ENCODE measurements around the gene HIF1A.
"Not testable (repeated sequence)": the region's sequence is repeated elsewhere in the genome, so short reads cannot be mapped to it uniquely, and the experiment has no call there.

The HIF1A gene

GRCh38 chr14:61744238-61744637 is 48.9 kb downstream of the HIF1A start:
- TF ChIP-seq, protein P1, sequence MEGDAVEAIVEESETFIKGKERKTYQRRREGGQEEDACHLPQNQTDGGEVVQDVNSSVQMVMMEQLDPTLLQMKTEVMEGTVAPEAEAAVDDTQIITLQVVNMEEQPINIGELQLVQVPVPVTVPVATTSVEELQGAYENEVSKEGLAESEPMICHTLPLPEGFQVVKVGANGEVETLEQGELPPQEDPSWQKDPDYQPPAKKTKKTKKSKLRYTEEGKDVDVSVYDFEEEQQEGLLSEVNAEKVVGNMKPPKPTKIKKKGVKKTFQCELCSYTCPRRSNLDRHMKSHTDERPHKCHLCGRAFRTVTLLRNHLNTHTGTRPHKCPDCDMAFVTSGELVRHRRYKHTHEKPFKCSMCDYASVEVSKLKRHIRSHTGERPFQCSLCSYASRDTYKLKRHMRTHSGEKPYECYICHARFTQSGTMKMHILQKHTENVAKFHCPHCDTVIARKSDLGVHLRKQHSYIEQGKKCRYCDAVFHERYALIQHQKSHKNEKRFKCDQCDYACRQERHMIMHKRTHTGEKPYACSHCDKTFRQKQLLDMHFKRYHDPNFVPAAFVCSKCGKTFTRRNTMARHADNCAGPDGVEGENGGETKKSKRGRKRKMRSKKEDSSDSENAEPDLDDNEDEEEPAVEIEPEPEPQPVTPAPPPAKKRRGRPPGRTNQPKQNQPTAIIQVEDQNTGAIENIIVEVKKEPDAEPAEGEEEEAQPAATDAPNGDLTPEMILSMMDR (IDR thresholded peaks at IDR 0.05; ENCODE audit: insufficient read depth, low read length, missing control alignments), result no peak
- CTCF ChIA-PET, result interaction anchor here (0.9 to 1.7 kb wide), 7 partner anchors 9 to 282 kb away, joined by 3 to 5 read pairs (median 4); no protein-coding TSS in a partner anchor
- POLR2A ChIA-PET, result no interaction called here
- H3K4me3 ChIP-seq (ENCODE audit: low read depth, low read length), result no peak overlapping the region
- no peak for DNase-seq (ENCODE audit: low read depth, low spot score)

DNA sequence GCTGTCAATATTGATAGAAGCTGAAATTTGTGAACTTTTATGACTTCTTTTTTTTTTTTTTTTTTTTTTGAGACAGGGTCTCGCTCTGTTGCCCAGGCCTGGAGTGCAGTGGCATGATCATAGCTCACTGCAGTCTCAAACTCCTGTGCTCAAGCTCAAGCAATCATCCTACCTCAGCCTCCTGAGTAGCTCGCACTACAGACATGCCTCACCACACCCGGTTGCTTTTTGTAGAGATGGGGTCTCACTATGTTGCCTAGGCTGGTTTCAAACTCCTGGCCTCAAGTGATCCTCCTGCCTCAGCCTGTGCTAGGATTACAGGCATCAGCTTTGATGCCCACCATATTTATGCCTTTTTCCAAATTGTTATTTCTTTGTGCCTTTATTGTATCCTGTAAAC is 51.0 kb downstream of the HIF1A start:
- H3K4me3 ChIP-seq (ENCODE audit: low read depth, low read length); DNase-seq (ENCODE audit: low read depth, low spot score): not testable (repeated sequence)
- POLR2A ChIA-PET, result interaction anchor here (1.2 kb wide), 2 partner anchors 12 to 16 kb away, joined by 3 to 4 read pairs; partner anchors contain the start of gene SNAPC1
- CTCF ChIA-PET, result interaction anchor here (0.5 to 1.8 kb wide), 4 partner anchors 27 to 290 kb away, joined by 3 to 8 read pairs (median 4); no protein-coding TSS in a partner anchor

DNA sequence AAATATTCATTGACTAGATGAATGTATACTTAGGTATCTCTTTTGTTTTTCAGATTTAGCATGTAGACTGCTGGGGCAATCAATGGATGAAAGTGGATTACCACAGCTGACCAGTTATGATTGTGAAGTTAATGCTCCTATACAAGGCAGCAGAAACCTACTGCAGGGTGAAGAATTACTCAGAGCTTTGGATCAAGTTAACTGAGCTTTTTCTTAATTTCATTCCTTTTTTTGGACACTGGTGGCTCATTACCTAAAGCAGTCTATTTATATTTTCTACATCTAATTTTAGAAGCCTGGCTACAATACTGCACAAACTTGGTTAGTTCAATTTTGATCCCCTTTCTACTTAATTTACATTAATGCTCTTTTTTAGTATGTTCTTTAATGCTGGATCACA is 51.6 kb downstream of the HIF1A start:
- CTCF ChIA-PET, result interaction anchor here (1.7 to 1.8 kb wide), 2 partner anchors 28 to 291 kb away, joined by 3 to 8 read pairs; no protein-coding TSS in a partner anchor
- no peak overlapping the region for H3K4me3 ChIP-seq (ENCODE audit: low read depth, low read length)
- no peak for DNase-seq (ENCODE audit: low read depth, low spot score)
- POLR2A ChIA-PET, result interaction anchor here (1.2 kb wide), 2 partner anchors 12 to 15 kb away, joined by 3 to 4 read pairs; partner anchors contain the start of gene SNAPC1
- TF ChIP-seq, protein P1 (IDR thresholded peaks at IDR 0.05; ENCODE audit: insufficient read depth, low read length, missing control alignments), result no peak

GRCh38 chr14:61747342-61747741 is 52.0 kb downstream of the HIF1A start:
- CTCF ChIA-PET, result interaction anchor here (1.7 to 1.8 kb wide), 2 partner anchors 28 to 291 kb away, joined by 3 to 8 read pairs; no protein-coding TSS in a partner anchor
- POLR2A ChIA-PET, result no interaction called here
- DNase-seq (ENCODE audit: low read depth, low spot score), result no peak
- no peak overlapping the region for H3K4me3 ChIP-seq (ENCODE audit: low read depth, low read length)
- TF ChIP-seq, protein P1 (IDR thresholded peaks at IDR 0.05; ENCODE audit: insufficient read depth, low read length, missing control alignments), result no peak

GRCh38 chr14:61749264-61749663 is 54.0 kb downstream of the HIF1A start:
- DNase-seq (ENCODE audit: low read depth, low spot score), result no peak
- POLR2A ChIA-PET, result interaction anchor here (0.6 to 1.0 kb wide), 2 partner anchors 12 to 277 kb away, joined by 5 read pairs; partner anchors contain the start of gene SNAPC1
- CTCF ChIA-PET, result interaction anchor here (1.0 to 2.2 kb wide), 7 partner anchors 10 to 288 kb away, joined by 3 to 6 read pairs (median 3); partner anchors contain the start of gene SNAPC1
- TF ChIP-seq, protein P1 (IDR thresholded peaks at IDR 0.05; ENCODE audit: insufficient read depth, low read length, missing control alignments), result no peak
- H3K4me3 ChIP-seq (ENCODE audit: low read depth, low read length), result peak overlapping the region; percentile 35

DNA sequence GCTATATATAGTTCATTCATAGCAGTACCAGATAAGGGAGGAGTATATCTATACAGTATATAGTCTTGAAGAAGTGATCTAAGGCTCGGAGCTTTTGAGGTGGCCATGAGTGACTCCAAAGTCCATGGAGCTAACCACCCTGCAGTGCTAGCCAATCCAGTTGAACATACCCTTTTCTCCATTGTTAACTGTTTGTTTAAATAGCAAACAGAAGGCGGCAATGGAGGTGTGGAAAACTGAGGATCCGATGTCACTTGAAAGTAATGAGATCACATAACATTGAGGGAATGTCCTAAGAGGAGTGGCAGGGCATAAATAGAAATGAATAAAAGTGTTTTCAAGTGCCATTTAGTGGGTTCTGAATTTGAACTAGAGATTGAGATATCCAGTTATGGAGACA is 54.6 kb downstream of the HIF1A start:
- DNase-seq (ENCODE audit: low read depth, low spot score), result no peak
- CTCF ChIA-PET, result interaction anchor here (1.0 to 2.2 kb wide), 4 partner anchors 12 to 289 kb away, joined by 3 to 6 read pairs (median 4); partner anchors contain the start of gene SNAPC1

More for the DNA sequence above, 54.6 kb downstream of the HIF1A start:
- H3K4me3 ChIP-seq (ENCODE audit: low read depth, low read length), result peak overlapping the region; percentile 44
- TF ChIP-seq, protein P1 (IDR thresholded peaks at IDR 0.05; ENCODE audit: insufficient read depth, low read length, missing control alignments), result no peak
- POLR2A ChIA-PET, result interaction anchor here (1.0 kb wide), 1 partner anchor 12 kb away, joined by 5 read pairs; the partner anchor contains the start of gene SNAPC1
